SK-N-MC (cell line): ENCODE data around the gene UIMC1.

Experiments
- EZH2 ChIP-seq: fragments of 200-600 bp; sonication (generic); IDR thresholded peaks from one replicate; pipeline ENCODE4 v1.6.1; 2017; ENCODE audit warnings: antibody characterized with exemption
- FOXP2 ChIP-seq: optimal IDR thresholded peaks from 2 replicates; pipeline ENCODE3; 2011; ENCODE audit warnings: mild to moderate bottlenecking, moderate library complexity; ENCODE audit not compliant: insufficient read depth; ENCODE audit errors: extremely low read length, control extremely low read depth
- POLR2AphosphoS5 ChIP-seq: IDR thresholded peaks from 2 replicates; pipeline ENCODE4 v1.6.1; 2012; ENCODE audit warnings: mild to moderate bottlenecking, low read depth, low read length, borderline replicate concordance

DNA sequence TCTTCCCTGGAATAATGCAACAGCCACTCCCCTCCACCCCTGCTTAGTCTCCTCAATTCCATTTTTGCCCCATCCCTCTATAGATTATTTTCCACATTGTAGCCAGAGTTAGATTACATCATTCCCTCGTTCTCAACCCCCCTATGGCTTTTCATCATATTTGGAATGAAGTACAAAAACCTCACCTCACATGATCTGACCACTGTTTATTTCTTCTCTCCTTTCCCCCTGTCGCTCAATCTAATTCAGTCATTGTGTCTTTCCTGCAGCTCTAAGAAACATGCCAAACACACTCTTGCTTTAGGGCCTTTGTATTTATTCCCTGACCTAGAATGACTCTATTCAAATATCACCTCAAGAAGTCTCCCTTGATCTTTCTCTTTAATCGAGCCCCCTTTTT lies 84.9 kb downstream of the UIMC1 start:
- no peak for TF ChIP-seq EZH2
- no peak for TF ChIP-seq POLR2AphosphoS5
- no peak for TF ChIP-seq FOXP2
